Nephron (organoid): ENCODE measurements around the gene KAZN.
A peak's percentile ranks its signal among the peaks of the same experiment; 100 is the strongest.

Experiments
- H3K27ac Mint-ChIP-seq, 3 experiments: 2 replicates each; pipeline ENCODE4 v1.8.0; 2020; ENCODE audit warnings: mixed read lengths in 3 of 3, mild to moderate bottlenecking in 2 of 3, moderate library complexity in 1 of 3
- H3K27me3 Mint-ChIP-seq: 2 replicates; pipeline ENCODE4 v1.8.0; 2021; ENCODE audit warnings: low read depth, mild to moderate bottlenecking, moderate library complexity, mixed read lengths
- H3K36me3 Mint-ChIP-seq: 2 replicates; pipeline ENCODE4 v1.8.0; 2020; ENCODE audit warnings: low read depth, mixed read lengths
- H3K4me1 Mint-ChIP-seq: 2 replicates; pipeline ENCODE4 v1.8.0; 2020; ENCODE audit warnings: mixed read lengths
- H3K4me3 Mint-ChIP-seq, 3 experiments: 2 replicates each; pipeline ENCODE4 v1.8.0; 2020; ENCODE audit warnings: mild to moderate bottlenecking in 3 of 3, mixed read lengths in 3 of 3, moderate library complexity in 2 of 3
- H3K9me3 Mint-ChIP-seq: 2 replicates; pipeline ENCODE4 v1.8.0; 2020; ENCODE audit warnings: mixed read lengths
- CTCF ChIP-seq, 3 experiments: fragments of 200-600 bp; sonication (generic); IDR thresholded peaks; one replicate each; pipeline ENCODE4 v1.5.0; 2021; ENCODE audit warnings: antibody characterized with exemption in 3 of 3; ENCODE audit not compliant: unreplicated experiment in 3 of 3

The KAZN gene

GRCh38 chr1:14895727-14896126, 297.2 kb downstream of the KAZN start:
- peaks cover 3% of the 10 kb centered on the region for H3K27me3 Mint-ChIP-seq
- H3K9me3 Mint-ChIP-seq, result no peaks in the 10 kb centered on the region
- no peaks in the 10 kb centered on the region for H3K36me3 Mint-ChIP-seq
- H3K27ac Mint-ChIP-seq, result no peak overlapping the region
- TF ChIP-seq CTCF (IDR thresholded peaks at IDR 0.05; ENCODE audit: unreplicated experiment in 3 of 3), result no peak
- H3K4me3 Mint-ChIP-seq, result no peak overlapping the region
- peaks cover 5% of the 10 kb centered on the region for H3K4me1 Mint-ChIP-seq

GRCh38 chr1:14896381-14897079, 298.0 kb downstream of the KAZN start:
- peaks cover 8% of the 10 kb centered on the region for H3K27me3 Mint-ChIP-seq
- no peaks in the 10 kb centered on the region for H3K36me3 Mint-ChIP-seq
- H3K4me1 Mint-ChIP-seq, result peaks cover 2% of the 10 kb centered on the region
- TF ChIP-seq CTCF (IDR thresholded peaks at IDR 0.05; ENCODE audit: unreplicated experiment in 3 of 3), result no peak
- no peak overlapping the region for H3K27ac Mint-ChIP-seq
- H3K9me3 Mint-ChIP-seq, result no peaks in the 10 kb centered on the region
- H3K4me3 Mint-ChIP-seq, result no peak overlapping the region

GRCh38 chr1:14897080-14897449, 298.6 kb downstream of the KAZN start:
- TF ChIP-seq CTCF (IDR thresholded peaks at IDR 0.05; ENCODE audit: unreplicated experiment in 3 of 3), result no peak
- no peaks in the 10 kb centered on the region for H3K9me3 Mint-ChIP-seq
- no peaks in the 10 kb centered on the region for H3K36me3 Mint-ChIP-seq
- peaks cover 8% of the 10 kb centered on the region for H3K27me3 Mint-ChIP-seq
- no peak overlapping the region for H3K4me3 Mint-ChIP-seq
- H3K27ac Mint-ChIP-seq, result no peak overlapping the region
- no peaks in the 10 kb centered on the region for H3K4me1 Mint-ChIP-seq

- Mint-ChIP-seq H3K27ac (no peak overlapping the region), H3K9me3 (no peaks in the 10 kb centered on the region), H3K4me3 (no peak overlapping the region), H3K27me3 (peaks cover 7% of the 10 kb centered on the region), H3K36me3 (no peaks in the 10 kb centered on the region), H3K4me1 (no peaks in the 10 kb centered on the region)
- no peak for TF ChIP-seq CTCF (IDR thresholded peaks at IDR 0.05; ENCODE audit: unreplicated experiment in 3 of 3)
Observed at GRCh38 chr1:14897547-14897946, 299.1 kb downstream of the KAZN start.

GRCh38 chr1:14897997-14898645, 299.6 kb downstream of the KAZN start:
- Mint-ChIP-seq H3K4me1 (no peaks in the 10 kb centered on the region), H3K4me3 (no peak overlapping the region), H3K27me3 (peaks cover 5% of the 10 kb centered on the region), H3K36me3 (no peaks in the 10 kb centered on the region), H3K27ac (no peak overlapping the region), H3K9me3 (no peaks in the 10 kb centered on the region)
- TF ChIP-seq CTCF (IDR thresholded peaks at IDR 0.05; ENCODE audit: unreplicated experiment in 3 of 3), result no peak

GRCh38 chr1:14899686-14900085, 301.2 kb downstream of the KAZN start:
- Mint-ChIP-seq H3K4me3 (no peak overlapping the region), H3K36me3 (no peaks in the 10 kb centered on the region), H3K27ac (peak overlapping the region in 1 of 3 experiments; percentile 17), H3K9me3 (no peaks in the 10 kb centered on the region), H3K27me3 (peaks cover 5% of the 10 kb centered on the region), H3K4me1 (no peaks in the 10 kb centered on the region)
- TF ChIP-seq CTCF (IDR thresholded peaks at IDR 0.05; ENCODE audit: unreplicated experiment in 3 of 3), result no peak
